Left lung (tissue), 10 donors: ENCODE data around the gene KMT2C. TPM values are rescaled to one million over a fixed set of nuclear protein-coding genes. Genes with fewer than 3 reads are reported as not detected.
"Not testable (repeated sequence)": the region's sequence is repeated elsewhere in the genome, so short reads cannot be mapped to it uniquely, and the experiment has no call there.

Experiments used
- ATAC-seq: fragments of 200-7000 bp; cut with Tn5 transposase; one replicate; pipeline ENCODE4 v1.9.1; 2020; ENCODE audit warnings: moderate library complexity
- DNase-seq, 4 donors: peaks; one replicate each; pipeline ENCODE4 v3.0.0-alpha.2; 2013 to 2020
- H3K27ac ChIP-seq, 2 donors: fragments of 200-600 bp; sonication (generic) in 1 of 2; one replicate each; pipeline versions ENCODE4 v1.5.0 to v1.8.0; 2020 to 2021
- H3K27me3 ChIP-seq, 2 donors: fragments of 200-600 bp; sonication (generic) in 1 of 2; one replicate each; pipeline versions ENCODE4 v1.5.0 to v1.8.0; 2020 to 2021
- H3K36me3 ChIP-seq, 2 donors: fragments of 200-600 bp; sonication (generic) in 1 of 2; one replicate each; pipeline versions ENCODE4 v1.5.0 to v1.8.0; 2020 to 2021
- H3K4me1 ChIP-seq, 2 donors: fragments of 200-600 bp; one replicate each; pipeline ENCODE4 v1.8.0; 2021
- H3K4me3 ChIP-seq, 2 donors: fragments of 200-600 bp; sonication (generic) in 1 of 2; one replicate each; pipeline versions ENCODE4 v1.5.0 to v1.8.0; 2020 to 2021; ENCODE audit warnings: mild to moderate bottlenecking in 1 of 2
- H3K9me3 ChIP-seq, 2 donors: fragments of 200-600 bp; sonication (generic) in 1 of 2; one replicate each; pipeline versions ENCODE4 v1.5.0 to v1.8.0; 2020 to 2021
- intact Hi-C, 2 donors: fragments of 100-400 bp; cut with DNase I; formaldehyde crosslinking; loops; one replicate each; pipeline versions ENCODE4 v1.11.2 to v1.14.2; 2022
- polyA plus RNA-seq, 6 donors: library from polyadenylated mRNA; unstranded; fragments of 120-200 nt; gene quantifications; one replicate each; pipeline ENCODE4 v1.2.1, GENCODE V29; 2013; ENCODE audit not compliant: insufficient read length in 6 of 6
- total RNA-seq, 2 donors: library from RNA; stranded (reverse); fragmentation: NEBNext Ultra II Directional; extraction: Animal tissue kit (Norgen Biotek cat#: 25700); gene quantifications; one replicate each; pipeline ENCODE4 v1.2.1, GENCODE V29; 2021
- TF ChIP-seq, protein P1 (sequence below), 2 donors: fragments of 200-600 bp; sonication (generic) in 1 of 2; IDR thresholded peaks; one replicate each; pipeline versions ENCODE4 v1.5.0 to v1.8.0; 2021; ENCODE audit warnings: antibody characterized with exemption in 2 of 2
- donor health status: DM: no; HTN: yes; CAD: no.
- donor health status: DM: no; HTN: no; CAD: no.

The KMT2C gene
- total and polyA plus RNA-seq, 8 donors = 36.4 to 91.4 (median 42.1) TPM

DNA sequence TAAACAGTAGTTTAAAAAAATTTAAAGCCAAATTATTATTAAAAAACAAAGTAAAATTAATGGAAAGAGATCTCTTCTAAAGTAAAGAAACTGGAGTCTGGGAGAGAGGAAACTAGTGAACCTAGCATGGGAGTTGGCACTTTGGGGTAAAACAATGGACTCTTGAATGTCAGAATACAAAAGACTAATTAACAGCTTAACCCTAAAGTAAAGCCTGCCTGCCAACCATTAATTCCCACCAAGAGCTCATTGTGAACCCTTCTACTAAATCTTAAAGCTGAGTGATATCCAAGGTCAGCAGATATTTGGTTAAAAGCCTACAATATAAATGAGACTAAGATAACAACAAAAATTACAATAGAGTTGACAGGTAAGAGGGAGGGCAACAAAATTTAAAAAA lies 36.5 kb downstream of the KMT2C start:
- Histone ChIP-seq H3K27me3 (no peaks in the 10 kb centered on the region), H3K36me3 (no peaks in the 10 kb centered on the region), H3K4me3 (no peak overlapping the region), H3K4me1 (peaks cover 0 to 12% of the 10 kb centered on the region in 2 donors), H3K9me3 (peaks cover 0 to 3% of the 10 kb centered on the region in 2 donors), H3K27ac (no peak overlapping the region)
- DNase-seq = no peak
- intact Hi-C loops = no loop called here
- TF ChIP-seq, protein P1, sequence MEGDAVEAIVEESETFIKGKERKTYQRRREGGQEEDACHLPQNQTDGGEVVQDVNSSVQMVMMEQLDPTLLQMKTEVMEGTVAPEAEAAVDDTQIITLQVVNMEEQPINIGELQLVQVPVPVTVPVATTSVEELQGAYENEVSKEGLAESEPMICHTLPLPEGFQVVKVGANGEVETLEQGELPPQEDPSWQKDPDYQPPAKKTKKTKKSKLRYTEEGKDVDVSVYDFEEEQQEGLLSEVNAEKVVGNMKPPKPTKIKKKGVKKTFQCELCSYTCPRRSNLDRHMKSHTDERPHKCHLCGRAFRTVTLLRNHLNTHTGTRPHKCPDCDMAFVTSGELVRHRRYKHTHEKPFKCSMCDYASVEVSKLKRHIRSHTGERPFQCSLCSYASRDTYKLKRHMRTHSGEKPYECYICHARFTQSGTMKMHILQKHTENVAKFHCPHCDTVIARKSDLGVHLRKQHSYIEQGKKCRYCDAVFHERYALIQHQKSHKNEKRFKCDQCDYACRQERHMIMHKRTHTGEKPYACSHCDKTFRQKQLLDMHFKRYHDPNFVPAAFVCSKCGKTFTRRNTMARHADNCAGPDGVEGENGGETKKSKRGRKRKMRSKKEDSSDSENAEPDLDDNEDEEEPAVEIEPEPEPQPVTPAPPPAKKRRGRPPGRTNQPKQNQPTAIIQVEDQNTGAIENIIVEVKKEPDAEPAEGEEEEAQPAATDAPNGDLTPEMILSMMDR (IDR thresholded peaks at IDR 0.05) = no peak
- no peak for ATAC-seq

DNA sequence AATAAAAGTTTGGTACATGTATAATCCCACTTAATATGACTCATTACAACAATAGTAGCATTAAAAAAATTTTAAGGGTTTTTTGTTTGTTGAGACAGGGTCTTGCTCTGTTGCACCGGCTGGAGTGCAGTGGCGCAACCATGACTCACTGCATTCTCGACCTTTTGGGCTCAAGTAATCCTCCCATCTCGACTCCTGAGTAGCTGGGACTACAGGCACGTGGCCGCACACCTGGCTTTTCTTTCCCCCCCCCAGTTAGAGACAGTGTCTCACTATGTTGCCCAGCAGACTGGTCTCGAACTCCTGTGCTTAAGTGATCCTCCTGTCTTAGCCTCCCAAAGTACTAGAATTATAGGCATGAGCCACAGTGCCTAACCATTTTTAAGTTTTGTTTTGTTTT lies 40.7 kb downstream of the KMT2C start:
- no peaks in the 10 kb centered on the region for H3K27me3 ChIP-seq
- H3K27ac ChIP-seq = no peak overlapping the region
- no peak for DNase-seq
- intact Hi-C loops = no loop called here
- TF ChIP-seq, protein P1 (IDR thresholded peaks at IDR 0.05) = no peak
- peaks cover 9 to 36% of the 10 kb centered on the region in 2 donors for H3K4me1 ChIP-seq
- H3K4me3 ChIP-seq = no peak overlapping the region
- peak; percentile 31 for ATAC-seq
- no peaks in the 10 kb centered on the region for H3K36me3 ChIP-seq
- H3K9me3 ChIP-seq = no peaks in the 10 kb centered on the region

DNA sequence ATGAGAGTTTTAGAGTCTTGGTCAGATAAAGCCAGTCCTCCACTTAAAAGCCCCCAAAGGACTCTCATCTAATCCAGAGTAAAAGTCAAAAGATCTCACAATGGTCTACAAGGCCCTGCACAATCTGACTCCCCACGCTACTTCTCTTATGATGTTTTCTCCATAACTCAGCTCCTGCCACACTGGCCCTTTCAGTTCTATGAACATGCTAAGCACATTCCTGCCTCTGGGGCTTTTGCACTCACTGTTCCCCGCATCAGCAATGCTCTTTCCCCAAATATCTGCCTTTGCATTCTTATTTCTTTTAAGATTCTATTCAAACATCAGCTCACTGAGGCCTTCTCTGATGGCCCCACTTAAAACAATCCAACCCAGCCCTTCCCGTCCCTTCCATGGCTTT lies 41.6 kb downstream of the KMT2C start:
- H3K4me1 ChIP-seq = peaks cover 9 to 42% of the 10 kb centered on the region in 2 donors
- DNase-seq = peak in 2 of 4 donors; percentile 17 to 36
- intact Hi-C loops, H3K9me3 ChIP-seq, H3K4me3 ChIP-seq, H3K27me3 ChIP-seq, H3K36me3 ChIP-seq, H3K27ac ChIP-seq: not testable (repeated sequence)
- peak; percentile 79 for ATAC-seq
- TF ChIP-seq, protein P1 (IDR thresholded peaks at IDR 0.05) = peak; percentile 37 to 44

DNA sequence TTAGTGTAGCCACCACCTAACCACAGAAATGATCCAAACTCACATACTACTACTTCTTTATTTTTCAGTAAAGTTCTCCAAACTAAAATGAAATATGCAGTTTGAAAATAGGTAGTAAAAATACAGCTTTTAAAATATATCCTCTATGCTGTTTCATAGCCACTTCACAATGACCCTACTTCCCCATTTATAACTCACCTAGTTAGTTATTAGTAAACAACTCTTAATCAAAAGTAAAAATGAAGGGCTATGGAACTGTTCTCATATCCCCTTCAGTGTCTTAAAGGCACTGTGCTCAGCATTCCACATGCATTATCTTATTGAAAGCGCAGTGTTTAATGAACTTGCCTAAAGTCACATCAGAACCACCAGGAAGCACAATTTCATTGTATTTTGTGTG lies 43.5 kb downstream of the KMT2C start:
- H3K36me3 ChIP-seq = no peaks in the 10 kb centered on the region
- no peaks in the 10 kb centered on the region for H3K27me3 ChIP-seq
- H3K9me3 ChIP-seq = no peaks in the 10 kb centered on the region
- TF ChIP-seq, protein P1 (IDR thresholded peaks at IDR 0.05) = no peak
- intact Hi-C loops = no loop called here
- no peak overlapping the region for H3K27ac ChIP-seq
- ATAC-seq = no peak
- no peak for DNase-seq
- H3K4me1 ChIP-seq = peaks cover 9 to 43% of the 10 kb centered on the region in 2 donors
- no peak overlapping the region for H3K4me3 ChIP-seq

DNA sequence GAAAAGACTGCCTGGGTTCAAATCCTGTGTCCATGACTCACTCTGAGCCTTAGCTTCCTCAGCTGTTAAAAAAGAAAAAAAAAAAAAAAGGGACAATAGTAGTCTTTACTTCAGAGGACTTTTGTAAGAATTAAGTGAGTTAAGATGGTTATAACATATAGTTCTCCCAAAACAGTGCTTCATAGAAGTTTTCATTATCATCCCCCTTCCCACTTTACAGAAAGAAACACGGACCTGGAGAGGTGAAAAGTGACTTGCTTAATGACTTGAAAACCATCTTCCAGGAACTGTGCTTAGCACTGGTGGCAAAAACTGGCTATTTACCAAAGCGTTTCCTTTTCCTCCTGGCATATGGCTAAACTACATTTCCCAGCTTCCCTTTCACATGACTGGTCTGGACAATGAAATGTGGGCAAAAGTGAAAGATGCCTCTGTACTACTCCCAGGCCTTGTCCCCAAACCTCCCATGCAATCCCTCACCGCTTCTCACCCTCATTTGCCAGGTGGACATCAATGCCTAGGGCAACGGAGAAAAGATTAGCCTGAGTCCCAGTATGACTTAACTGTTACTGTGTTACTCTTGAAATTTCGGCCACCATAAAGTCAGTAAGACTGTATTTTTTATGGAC lies 49.6 kb downstream of the KMT2C start:
- H3K27me3 ChIP-seq, DNase-seq, H3K27ac ChIP-seq, intact Hi-C loops, H3K4me3 ChIP-seq, H3K9me3 ChIP-seq, H3K36me3 ChIP-seq: not testable (repeated sequence)
- peaks cover 0 to 37% of the 10 kb centered on the region in 2 donors for H3K4me1 ChIP-seq
- ATAC-seq = peak; percentile 53

DNA sequence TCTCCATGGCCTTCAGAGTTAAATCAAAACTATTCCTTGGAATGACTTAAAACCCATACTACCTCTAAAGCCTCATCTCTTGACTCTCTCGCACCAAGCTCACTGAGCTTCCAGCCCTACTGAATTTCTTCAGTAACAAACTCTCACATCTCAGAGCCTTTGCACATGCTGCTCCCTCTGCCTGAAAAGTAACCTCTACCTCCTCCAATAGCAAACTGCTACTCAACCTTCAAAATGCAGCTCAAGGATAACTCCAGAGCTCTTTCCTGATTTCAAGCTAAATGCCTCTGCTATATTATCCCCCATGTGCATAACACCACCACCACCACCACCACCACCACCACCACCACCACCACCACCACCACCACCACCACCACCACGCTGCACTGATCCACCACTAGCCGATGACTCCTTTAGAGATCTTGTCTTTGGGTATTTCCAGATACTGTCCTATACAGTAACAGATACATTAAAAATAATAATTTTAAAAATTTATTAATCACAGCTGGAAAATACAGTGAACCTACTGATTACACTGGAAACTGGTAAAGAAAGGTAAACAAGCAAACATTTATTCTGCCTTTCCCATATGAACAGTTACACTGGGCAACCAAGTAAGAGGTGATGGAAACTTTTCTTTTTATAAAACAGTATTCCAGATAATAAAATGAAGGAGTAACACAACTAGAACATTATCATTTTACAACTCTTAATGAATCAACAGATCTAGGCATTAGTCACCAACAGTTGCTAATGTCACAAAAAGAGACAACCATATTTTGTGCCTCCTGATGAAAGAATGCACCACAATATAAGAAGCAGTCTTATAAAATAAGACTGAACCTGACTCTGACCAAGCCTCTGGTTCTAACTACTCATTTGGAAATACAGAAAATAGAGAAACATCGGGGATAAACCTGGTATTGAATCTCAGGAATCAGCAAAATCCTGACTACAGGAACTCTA lies 51.3 kb downstream of the KMT2C start:
- peaks cover 0 to 36% of the 10 kb centered on the region in 2 donors for H3K4me1 ChIP-seq
- intact Hi-C loops, H3K36me3 ChIP-seq, H3K4me3 ChIP-seq, ATAC-seq, H3K27ac ChIP-seq, DNase-seq, H3K9me3 ChIP-seq, H3K27me3 ChIP-seq: not testable (repeated sequence)
